HCT116 (cell line): Measurements from ENCODE around the gene THADA. TPM values are rescaled to one million over a fixed set of nuclear protein-coding genes. Genes with fewer than 3 reads are reported as not detected.

Source experiments
- ATAC-seq: fragments of 200-7000 bp; cut with Tn5 transposase; 2 replicates; pipeline ENCODE4 v1.9.1; 2020; ENCODE audit warnings: mild to moderate bottlenecking, moderate library complexity
- BruUV-seq: library from RNA; stranded (reverse); fragments of 400-500 nt; replicated peaks from 2 replicates; lab custom pipeline; 2021; lab: Mats Ljungman, UMichigan
- CTCF ChIA-PET: fragments of 300-600 bp; sonication (Branson Sonifier 250); formaldehyde crosslinking; loops from one replicate; lab custom pipeline; 2021; ENCODE audit warnings: antibody characterized with exemption; lab: Charles Lee
- POLR2A ChIA-PET: fragments of 300-600, 350-600 bp; sonication (Branson Sonifier 250); formaldehyde crosslinking; loops from one replicate; lab custom pipeline; 2021; ENCODE audit warnings: antibody characterized with exemption; lab: Charles Lee
- RAD21 ChIA-PET, 2 experiments: fragments of 300-600 bp; sonication (Branson Sonifier 250); formaldehyde crosslinking; loops; one replicate each; lab custom pipeline; 2023; ENCODE audit warnings: low total read pairs in 2 of 2; ENCODE audit not compliant: uncharacterized antibody in 2 of 2, unreplicated experiment in 2 of 2, low non-redundant PET in 1 of 2; lab: Charles Lee
- DNase-seq: peaks from one replicate; pipeline ENCODE4 v3.0.0-alpha.2; 2010; ENCODE audit warnings: low read depth, low spot score
- H2AFZ ChIP-seq: fragments of 200-600 bp; shearing (Covaris generic), sonication (generic); 2 replicates; pipeline ENCODE4 v1.6.1; 2017; ENCODE audit warnings: low read depth, mixed run types, mixed read lengths, antibody characterized with exemption, low read length; ENCODE audit not compliant: poor library complexity, severe bottlenecking
- H3K27ac ChIP-seq: 2 replicates; pipeline ENCODE4 v1.5.1; 2012; ENCODE audit warnings: low read depth, low read length
- H3K27me3 ChIP-seq: fragments of 200-600 bp; sonication (generic); 2 replicates; pipeline ENCODE4 v1.6.1; 2016; ENCODE audit warnings: mixed run types, low read length, mixed read lengths; ENCODE audit not compliant: insufficient read depth
- H3K36me3 ChIP-seq, 2 experiments: fragments of 200-500 bp in 1 of 2; fragments of 200-600 bp in 1 of 2; sonication (Bioruptor generic) in 1 of 2; sonication (generic) in 1 of 2; 2 replicates each; pipeline versions ENCODE4 v1.5.1 to v1.6.1; 2014 to 2016; ENCODE audit warnings: low read length in 2 of 2, inconsistent platforms in 1 of 2, mixed read lengths in 1 of 2, mixed run types in 1 of 2; ENCODE audit not compliant: insufficient read depth in 2 of 2, control insufficient read depth in 1 of 2
- H3K4me1 ChIP-seq, 2 experiments: fragments of 200-600 bp in 1 of 2; sonication (generic) in 1 of 2; 2 replicates each; pipeline versions ENCODE4 v1.5.1 to v1.6.1; 2012 to 2017; ENCODE audit warnings: low read length in 2 of 2, inconsistent platforms in 1 of 2, mild to moderate bottlenecking in 1 of 2, mixed read lengths in 1 of 2, mixed run types in 1 of 2, moderate library complexity in 1 of 2; ENCODE audit not compliant: insufficient read depth in 2 of 2, control insufficient read depth in 1 of 2
- H3K4me2 ChIP-seq: fragments of 200-600 bp; sonication (generic); 2 replicates; pipeline ENCODE4 v1.6.1; 2017; ENCODE audit warnings: mixed run types, low read length, mixed read lengths
- H3K4me3 ChIP-seq, 2 experiments: fragments of 200-600 bp in 1 of 2; sonication (generic) in 1 of 2; replicated peaks in 1 of 2; 2 replicates each; pipeline ENCODE4 v1.5.1; 2011 to 2016; ENCODE audit warnings: low read length in 2 of 2, control low read depth in 1 of 2, low read depth in 1 of 2, mild to moderate bottlenecking in 1 of 2, mixed read lengths in 1 of 2, mixed run types in 1 of 2
- H3K79me2 ChIP-seq: fragments of 200-600 bp; sonication (generic); 2 replicates; pipeline ENCODE4 v1.6.1; 2017; ENCODE audit warnings: mild to moderate bottlenecking, mixed run types, low read length, moderate library complexity, mixed read lengths; ENCODE audit not compliant: insufficient read depth
- H3K9ac ChIP-seq: fragments of 200-600 bp; sonication (generic); 2 replicates; pipeline ENCODE4 v1.6.1; 2016; ENCODE audit warnings: low read length, mixed read lengths
- H3K9me2 ChIP-seq: fragments of 200-600 bp; sonication (generic), shearing (Covaris generic); 2 replicates; pipeline ENCODE4 v1.6.1; 2017; ENCODE audit warnings: mixed run types, mild to moderate bottlenecking, moderate library complexity; ENCODE audit not compliant: insufficient read depth
- H3K9me3 ChIP-seq, 2 experiments: fragments of 200-500 bp in 1 of 2; fragments of 200-600 bp in 1 of 2; sonication (Bioruptor generic) in 1 of 2; sonication (generic) in 1 of 2; 2 replicates each; pipeline ENCODE4 v1.6.1; 2014 to 2017; ENCODE audit warnings: low read length in 2 of 2, mixed read lengths in 2 of 2, inconsistent platforms in 1 of 2, low read depth in 1 of 2, mild to moderate bottlenecking in 1 of 2, mixed run types in 1 of 2, moderate library complexity in 1 of 2; ENCODE audit not compliant: control insufficient read depth in 1 of 2, insufficient read depth in 1 of 2
- H4K20me1 ChIP-seq: fragments of 200-600 bp; sonication (generic), shearing (Covaris generic); 2 replicates; pipeline ENCODE4 v1.6.1; 2017; ENCODE audit warnings: mixed run types, mild to moderate bottlenecking, moderate library complexity; ENCODE audit not compliant: insufficient read depth
- ATF3 ChIP-seq: IDR thresholded peaks from 2 replicates; pipeline ENCODE4 v1.6.1; 2012
- CBX3 ChIP-seq: IDR thresholded peaks from 2 replicates; pipeline ENCODE4 v1.6.1; 2012; ENCODE audit warnings: low read depth
- EGR1 ChIP-seq: IDR thresholded peaks from 2 replicates; pipeline ENCODE4 v1.6.1; 2012; ENCODE audit warnings: low read depth
- ELF1 ChIP-seq: IDR thresholded peaks from 2 replicates; pipeline ENCODE4 v1.6.1; 2012; ENCODE audit warnings: low read depth, borderline replicate concordance
- EZH2 ChIP-seq: fragments of 200-600 bp; sonication (generic); IDR thresholded peaks from 2 replicates; pipeline ENCODE4 v1.6.1; 2017; ENCODE audit warnings: antibody characterized with exemption, mixed run types
- EZH2phosphoT487 ChIP-seq: fragments of 200-600 bp; IDR thresholded peaks from 2 replicates; pipeline ENCODE4 v1.6.1; 2018; ENCODE audit warnings: antibody characterized with exemption, borderline replicate concordance
- FOSL1 ChIP-seq: IDR thresholded peaks from 2 replicates; pipeline ENCODE4 v1.6.1; 2012; ENCODE audit warnings: low read depth
- JUND ChIP-seq: IDR thresholded peaks from 2 replicates; pipeline ENCODE4 v1.6.1; 2012
- MAX ChIP-seq: IDR thresholded peaks from 2 replicates; pipeline ENCODE4 v1.6.1; 2012
- RAD21 ChIP-seq: IDR thresholded peaks from 2 replicates; pipeline ENCODE4 v1.6.1; 2012; ENCODE audit warnings: low read depth, mild to moderate bottlenecking
- SRF ChIP-seq: IDR thresholded peaks from 2 replicates; pipeline ENCODE4 v1.6.1; 2012; ENCODE audit warnings: low read depth
- YY1 ChIP-seq: IDR thresholded peaks from 2 replicates; pipeline ENCODE4 v1.6.1; 2011; ENCODE audit warnings: low read length, low read depth, moderate library complexity, mild to moderate bottlenecking; ENCODE audit not compliant: insufficient replicate concordance; ENCODE audit errors: extremely low read depth
- ZFX ChIP-seq: fragments of 450-650 bp; IDR thresholded peaks from 2 replicates; pipeline ENCODE4 v1.6.1; 2017
- intact Hi-C: fragments of 100-400 bp; cut with micrococcal nuclease; formaldehyde crosslinking; loops from 2 replicates; pipeline ENCODE4 v1.10.0; 2022
- total RNA-seq: library from RNA; stranded (reverse); gene quantifications from one replicate; pipeline ENCODE4 v1.2.1, GENCODE V29; 2021; ENCODE audit not compliant: unreplicated experiment

THADA gene
- total RNA-seq, 1 experiment from 2014 or later: 30.7 TPM

GRCh38 chr2:43399098-43399497, 196.7 kb downstream of the THADA start:
- ChIA-PET POLR2A (no interaction called here), RAD21 (no interaction called here), CTCF (no interaction called here)
- Histone ChIP-seq H3K9me2 (no peaks in the 10 kb centered on the region), H2AFZ (no peak overlapping the region), H3K9me3 (no peaks in the 10 kb centered on the region), H3K36me3 (no peaks in the 10 kb centered on the region), H3K4me1 (peaks cover 18 to 24% of the 10 kb centered on the region in 2 experiments), H3K9ac (no peak overlapping the region), H3K27me3 (no peaks in the 10 kb centered on the region)
- TF ChIP-seq RAD21: no peak
- no peak for TF ChIP-seq YY1
- TF ChIP-seq ATF3: no peak
- TF ChIP-seq ZFX: no peak
- no peak for TF ChIP-seq EZH2phosphoT487
- no peak for TF ChIP-seq FOSL1
- TF ChIP-seq CBX3: no peak
- TF ChIP-seq, all 23 proteins: peak for 0
- Histone ChIP-seq H3K4me3 (no peak overlapping the region), H3K79me2 (no peaks in the 10 kb centered on the region), H3K4me2 (no peak overlapping the region), H4K20me1 (no peaks in the 10 kb centered on the region), H3K27ac (no peak overlapping the region)
- DNase-seq (no peak), ATAC-seq (no peak)
- BruUV-seq: no TSS peak
- intact Hi-C loops: no loop called here

GRCh38 chr2:43397821-43398220, 198.0 kb downstream of the THADA start:
- intact Hi-C loops: no loop called here
- no TSS peak for BruUV-seq
- no peak overlapping the region for H3K4me2 ChIP-seq
- H3K27ac ChIP-seq: no peak overlapping the region
- no peaks in the 10 kb centered on the region for H3K9me2 ChIP-seq
- H3K36me3 ChIP-seq: no peaks in the 10 kb centered on the region
- ChIA-PET POLR2A (no interaction called here), RAD21 (no interaction called here), CTCF (no interaction called here)
- no peak overlapping the region for H3K4me3 ChIP-seq
- no peaks in the 10 kb centered on the region for H3K9me3 ChIP-seq
- TF ChIP-seq YY1 (no peak), ELF1 (no peak), MAX (no peak), CBX3 (no peak), SRF (no peak), FOSL1 (no peak), EGR1 (no peak), EZH2 (no peak), JUND (no peak)
- no peak overlapping the region for H3K9ac ChIP-seq
- ATAC-seq (no peak), DNase-seq (no peak)
- peaks cover 18 to 24% of the 10 kb centered on the region in 2 experiments for H3K4me1 ChIP-seq
- no peaks in the 10 kb centered on the region for H3K79me2 ChIP-seq
- no peaks in the 10 kb centered on the region for H3K27me3 ChIP-seq
- H2AFZ ChIP-seq: no peak overlapping the region
- no peaks in the 10 kb centered on the region for H4K20me1 ChIP-seq
